ENCODE data around the gene CSNK2A3. TPM values are rescaled to one million over a fixed set of nuclear protein-coding genes. Genes with fewer than 3 reads are reported as not detected.

The CSNK2A3 gene
- total RNA-seq, 1 experiment from 2014 or later = 2.0 TPM

DNA sequence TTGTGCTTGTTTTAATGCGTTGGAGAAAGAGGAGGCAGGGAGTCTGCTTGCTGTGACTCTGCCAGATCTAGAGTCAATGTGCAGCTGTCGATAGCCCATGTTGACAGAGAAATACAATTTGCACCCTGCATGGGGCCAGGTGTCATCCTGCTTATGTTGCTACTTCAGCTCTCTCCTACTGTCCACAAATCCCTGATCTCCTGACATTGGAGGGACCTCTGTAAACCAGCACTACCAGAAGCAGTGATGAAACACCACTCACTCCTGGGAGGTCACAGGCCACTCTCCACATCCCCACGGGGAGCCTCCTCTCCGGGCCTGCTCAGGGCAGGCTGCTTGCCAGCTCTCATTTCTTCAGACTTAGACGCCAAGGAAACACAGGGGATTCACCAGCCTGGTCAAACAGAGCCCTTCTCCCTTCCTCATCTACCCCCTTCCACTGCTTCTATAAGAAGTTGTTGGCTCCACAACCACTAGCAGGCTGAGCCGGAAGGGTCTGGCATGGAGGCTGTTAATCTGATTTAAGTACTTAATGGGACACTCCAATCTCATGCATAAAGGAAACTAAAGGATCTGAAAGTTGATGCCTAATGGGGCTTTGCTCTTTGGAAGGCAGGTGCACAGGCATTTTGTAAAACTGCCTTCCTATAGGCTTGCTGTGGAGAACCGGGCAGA lies 29.9 kb upstream of the CSNK2A3 start:
- Histone ChIP-seq H3K4me1 (ENCODE audit: control insufficient read depth in 1 of 2, insufficient read depth in 2 of 2, low read length in 2 of 2) (no peaks in the 10 kb centered on the region), H2AFZ (ENCODE audit: low read depth, low read length, poor library complexity, severe bottlenecking) (no peak overlapping the region), H3K4me3 (replicated peaks in 1 of 2; ENCODE audit: low read depth in 1 of 2, low read length in 2 of 2) (no peak overlapping the region), H3K79me2 (ENCODE audit: insufficient read depth, low read length) (no peaks in the 10 kb centered on the region), H3K27me3 (ENCODE audit: insufficient read depth, low read length) (no peaks in the 10 kb centered on the region), H3K9me2 (ENCODE audit: insufficient read depth) (no peaks in the 10 kb centered on the region), H4K20me1 (ENCODE audit: insufficient read depth) (no peaks in the 10 kb centered on the region), H3K9me3 (ENCODE audit: control insufficient read depth in 1 of 2, insufficient read depth in 1 of 2, low read depth in 1 of 2, low read length in 2 of 2) (no peaks in the 10 kb centered on the region), H3K36me3 (ENCODE audit: control insufficient read depth in 1 of 2, insufficient read depth in 2 of 2, low read length in 2 of 2) (no peaks in the 10 kb centered on the region), H3K9ac (ENCODE audit: low read length) (no peak overlapping the region), H3K4me2 (ENCODE audit: low read length) (no peak overlapping the region), H3K27ac (ENCODE audit: low read depth, low read length) (no peak overlapping the region)
- intact Hi-C loops (cut with micrococcal nuclease) = no loop called here
- no peak for TF ChIP-seq EZH2phosphoT487 (IDR thresholded peaks at IDR 0.05; ENCODE audit: borderline replicate concordance)
- TF ChIP-seq ELF1 (IDR thresholded peaks at IDR 0.05; ENCODE audit: borderline replicate concordance, low read depth) = no peak
- no peak for TF ChIP-seq CEBPB (IDR thresholded peaks at IDR 0.05; ENCODE audit: low read depth)
- TF ChIP-seq, protein P1, sequence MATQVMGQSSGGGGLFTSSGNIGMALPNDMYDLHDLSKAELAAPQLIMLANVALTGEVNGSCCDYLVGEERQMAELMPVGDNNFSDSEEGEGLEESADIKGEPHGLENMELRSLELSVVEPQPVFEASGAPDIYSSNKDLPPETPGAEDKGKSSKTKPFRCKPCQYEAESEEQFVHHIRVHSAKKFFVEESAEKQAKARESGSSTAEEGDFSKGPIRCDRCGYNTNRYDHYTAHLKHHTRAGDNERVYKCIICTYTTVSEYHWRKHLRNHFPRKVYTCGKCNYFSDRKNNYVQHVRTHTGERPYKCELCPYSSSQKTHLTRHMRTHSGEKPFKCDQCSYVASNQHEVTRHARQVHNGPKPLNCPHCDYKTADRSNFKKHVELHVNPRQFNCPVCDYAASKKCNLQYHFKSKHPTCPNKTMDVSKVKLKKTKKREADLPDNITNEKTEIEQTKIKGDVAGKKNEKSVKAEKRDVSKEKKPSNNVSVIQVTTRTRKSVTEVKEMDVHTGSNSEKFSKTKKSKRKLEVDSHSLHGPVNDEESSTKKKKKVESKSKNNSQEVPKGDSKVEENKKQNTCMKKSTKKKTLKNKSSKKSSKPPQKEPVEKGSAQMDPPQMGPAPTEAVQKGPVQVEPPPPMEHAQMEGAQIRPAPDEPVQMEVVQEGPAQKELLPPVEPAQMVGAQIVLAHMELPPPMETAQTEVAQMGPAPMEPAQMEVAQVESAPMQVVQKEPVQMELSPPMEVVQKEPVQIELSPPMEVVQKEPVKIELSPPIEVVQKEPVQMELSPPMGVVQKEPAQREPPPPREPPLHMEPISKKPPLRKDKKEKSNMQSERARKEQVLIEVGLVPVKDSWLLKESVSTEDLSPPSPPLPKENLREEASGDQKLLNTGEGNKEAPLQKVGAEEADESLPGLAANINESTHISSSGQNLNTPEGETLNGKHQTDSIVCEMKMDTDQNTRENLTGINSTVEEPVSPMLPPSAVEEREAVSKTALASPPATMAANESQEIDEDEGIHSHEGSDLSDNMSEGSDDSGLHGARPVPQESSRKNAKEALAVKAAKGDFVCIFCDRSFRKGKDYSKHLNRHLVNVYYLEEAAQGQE (IDR thresholded peaks at IDR 0.05; ENCODE audit: low read depth) = no peak
- no peak for TF ChIP-seq ZNF274 (IDR thresholded peaks at IDR 0.05; ENCODE audit: low read depth, low read length)
- TF ChIP-seq ZBTB33 (IDR thresholded peaks at IDR 0.05; ENCODE audit: extremely low read depth, insufficient replicate concordance, low read length) = no peak
- TF ChIP-seq POLR2AphosphoS5 (IDR thresholded peaks at IDR 0.05; ENCODE audit: low read depth, low read length) = no peak
- TF ChIP-seq RAD21 (IDR thresholded peaks at IDR 0.05; ENCODE audit: low read depth) = no peak
- no peak for TF ChIP-seq JUND (IDR thresholded peaks at IDR 0.05)
- no peak for TF ChIP-seq EZH2 (IDR thresholded peaks at IDR 0.05)
- TF ChIP-seq POLR2A (IDR thresholded peaks at IDR 0.05; ENCODE audit: borderline replicate concordance, extremely low read depth, insufficient read depth, insufficient read length) = no peak
- RAD21 ChIA-PET (ENCODE audit: low non-redundant PET in 1 of 2, low total read pairs in 2 of 2, uncharacterized antibody in 2 of 2, unreplicated experiment in 2 of 2) = no interaction called here
- ATAC-seq (no peak), DNase-seq (ENCODE audit: low read depth, low spot score) (no peak)
- no TSS peak for BruUV-seq (replicated peaks)
- POLR2A ChIA-PET = no interaction called here
- CTCF ChIA-PET = no interaction called here
